Astrocyte of the hippocampus (primary cell): ENCODE data around the gene IFTAP.
A peak's percentile ranks its signal among the peaks of the same experiment; 100 is the strongest.

Experiments used
- DNase-seq: peaks from one replicate; pipeline ENCODE4 v3.0.0; 2011; ENCODE audit warnings: low read depth, low spot score

IFTAP gene

GRCh38 chr11:36598051-36598450, 3.7 kb downstream of the IFTAP start, which contains the start of gene RAG2:
RAG2 (minus strand) TSS chr11:36598236; CDS start chr11:36594168, 4,068 bp downstream.
- DNase-seq = no peak

GRCh38 chr11:36600180-36600579, 5.9 kb downstream of the IFTAP start:
- DNase-seq = no peak

GRCh38 chr11:36601155-36601554, 6.9 kb downstream of the IFTAP start:
- DNase-seq = no peak

- no peak for DNase-seq
These were observed 7.8 kb downstream of the IFTAP start for GRCh38 chr11:36602135-36602534.

GRCh38 chr11:36605221-36606216, 11.2 kb downstream of the IFTAP start:
- no peak for DNase-seq

GRCh38 chr11:36608491-36609199, 14.3 kb downstream of the IFTAP start:
- no peak for DNase-seq

- DNase-seq = no peak
These were observed 15.1 kb downstream of the IFTAP start for GRCh38 chr11:36609383-36609782.

- DNase-seq = no peak
These were observed 21.5 kb downstream of the IFTAP start for GRCh38 chr11:36615826-36616225.

- no peak for DNase-seq
These were observed 23.5 kb downstream of the IFTAP start for GRCh38 chr11:36617543-36618362.

GRCh38 chr11:36618363-36619047, 24.2 kb downstream of the IFTAP start:
- DNase-seq = no peak

- DNase-seq = peak; percentile 26
These were observed 25.2 kb downstream of the IFTAP start for GRCh38 chr11:36619502-36619901.

- DNase-seq = no peak
These were observed 25.9 kb downstream of the IFTAP start for GRCh38 chr11:36620246-36620645.

GRCh38 chr11:36622431-36623136, 28.3 kb downstream of the IFTAP start:
- peak; percentile 62 for DNase-seq

GRCh38 chr11:36623494-36623893, 29.2 kb downstream of the IFTAP start:
- DNase-seq = no peak

GRCh38 chr11:36627006-36627405, 32.7 kb downstream of the IFTAP start:
- no peak for DNase-seq

GRCh38 chr11:36627471-36627870, 33.2 kb downstream of the IFTAP start:
- DNase-seq = no peak

- no peak for DNase-seq
These were observed 33.8 kb downstream of the IFTAP start for GRCh38 chr11:36628141-36628540.

GRCh38 chr11:36628765-36629244, 34.5 kb downstream of the IFTAP start:
- peak; percentile 16 for DNase-seq

- no peak for DNase-seq
These were observed 37.5 kb downstream of the IFTAP start for GRCh38 chr11:36631774-36632173.
